CD4-positive, alpha-beta T cell treated with Interleukin-12 subunit alpha and Interleukin-12 subunit beta, for 1 hour (primary cell): ENCODE data around the gene ADD3.

ENCODE experiments used
- DNase-seq: peaks from one replicate; pipeline ENCODE4 v3.0.0-alpha.2; 2020

ADD3 gene

GRCh38 chr10:110074298-110074697 lies 66.5 kb downstream of the ADD3 start:
- DNase-seq, result no peak

- DNase-seq, result no peak
These were observed 67.2 kb downstream of the ADD3 start for GRCh38 chr10:110074758-110075671.

- DNase-seq, result no peak
These were observed 67.9 kb downstream of the ADD3 start for GRCh38 chr10:110075686-110076085.

GRCh38 chr10:110076559-110077318 lies 69.0 kb downstream of the ADD3 start:
- peak; percentile 62 for DNase-seq

- no peak for DNase-seq
These were observed 69.8 kb downstream of the ADD3 start for GRCh38 chr10:110077436-110078130.

- no peak for DNase-seq
These were observed 70.5 kb downstream of the ADD3 start for GRCh38 chr10:110078317-110078716.

- DNase-seq, result peak; percentile 33
These were observed 74.1 kb downstream of the ADD3 start for GRCh38 chr10:110081911-110082310.

GRCh38 chr10:110083884-110084283 lies 76.1 kb downstream of the ADD3 start:
- DNase-seq, result no peak

GRCh38 chr10:110087682-110088081 lies 79.9 kb downstream of the ADD3 start:
- DNase-seq, result no peak

GRCh38 chr10:110088367-110089104 lies 80.8 kb downstream of the ADD3 start:
- no peak for DNase-seq

GRCh38 chr10:110091830-110092229 lies 84.0 kb downstream of the ADD3 start:
- no peak for DNase-seq

GRCh38 chr10:110093722-110094121 lies 85.9 kb downstream of the ADD3 start:
- no peak for DNase-seq

- DNase-seq, result no peak
These were observed 87.0 kb downstream of the ADD3 start for GRCh38 chr10:110094786-110095185.

- no peak for DNase-seq
These were observed 93.8 kb downstream of the ADD3 start for GRCh38 chr10:110101464-110102144.

GRCh38 chr10:110103921-110104461 lies 96.2 kb downstream of the ADD3 start:
- DNase-seq, result no peak

GRCh38 chr10:110105873-110106272 lies 98.1 kb downstream of the ADD3 start:
- no peak for DNase-seq

- DNase-seq, result no peak
These were observed 99.6 kb downstream of the ADD3 start for GRCh38 chr10:110107430-110107829.

- DNase-seq, result no peak
These were observed 100.1 kb downstream of the ADD3 start for GRCh38 chr10:110107887-110108286.

- no peak for DNase-seq
These were observed 101.7 kb downstream of the ADD3 start for GRCh38 chr10:110109511-110109910.

- no peak for DNase-seq
These were observed 102.6 kb downstream of the ADD3 start for GRCh38 chr10:110110338-110110737.

GRCh38 chr10:110113670-110114337 lies 106.0 kb downstream of the ADD3 start:
- DNase-seq, result no peak
